Measurements from ENCODE around the gene PKD2L1.

- TF ChIP-seq, protein P1, sequence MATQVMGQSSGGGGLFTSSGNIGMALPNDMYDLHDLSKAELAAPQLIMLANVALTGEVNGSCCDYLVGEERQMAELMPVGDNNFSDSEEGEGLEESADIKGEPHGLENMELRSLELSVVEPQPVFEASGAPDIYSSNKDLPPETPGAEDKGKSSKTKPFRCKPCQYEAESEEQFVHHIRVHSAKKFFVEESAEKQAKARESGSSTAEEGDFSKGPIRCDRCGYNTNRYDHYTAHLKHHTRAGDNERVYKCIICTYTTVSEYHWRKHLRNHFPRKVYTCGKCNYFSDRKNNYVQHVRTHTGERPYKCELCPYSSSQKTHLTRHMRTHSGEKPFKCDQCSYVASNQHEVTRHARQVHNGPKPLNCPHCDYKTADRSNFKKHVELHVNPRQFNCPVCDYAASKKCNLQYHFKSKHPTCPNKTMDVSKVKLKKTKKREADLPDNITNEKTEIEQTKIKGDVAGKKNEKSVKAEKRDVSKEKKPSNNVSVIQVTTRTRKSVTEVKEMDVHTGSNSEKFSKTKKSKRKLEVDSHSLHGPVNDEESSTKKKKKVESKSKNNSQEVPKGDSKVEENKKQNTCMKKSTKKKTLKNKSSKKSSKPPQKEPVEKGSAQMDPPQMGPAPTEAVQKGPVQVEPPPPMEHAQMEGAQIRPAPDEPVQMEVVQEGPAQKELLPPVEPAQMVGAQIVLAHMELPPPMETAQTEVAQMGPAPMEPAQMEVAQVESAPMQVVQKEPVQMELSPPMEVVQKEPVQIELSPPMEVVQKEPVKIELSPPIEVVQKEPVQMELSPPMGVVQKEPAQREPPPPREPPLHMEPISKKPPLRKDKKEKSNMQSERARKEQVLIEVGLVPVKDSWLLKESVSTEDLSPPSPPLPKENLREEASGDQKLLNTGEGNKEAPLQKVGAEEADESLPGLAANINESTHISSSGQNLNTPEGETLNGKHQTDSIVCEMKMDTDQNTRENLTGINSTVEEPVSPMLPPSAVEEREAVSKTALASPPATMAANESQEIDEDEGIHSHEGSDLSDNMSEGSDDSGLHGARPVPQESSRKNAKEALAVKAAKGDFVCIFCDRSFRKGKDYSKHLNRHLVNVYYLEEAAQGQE (IDR thresholded peaks at IDR 0.05; ENCODE audit: low read depth), result no peak
- TF ChIP-seq YY1 (IDR thresholded peaks at IDR 0.05; ENCODE audit: low read depth), result no peak
- no peak for TF ChIP-seq FOXM1 (IDR thresholded peaks at IDR 0.05; ENCODE audit: borderline replicate concordance, low read depth)
- no peak for TF ChIP-seq TAF1 (IDR thresholded peaks at IDR 0.05; ENCODE audit: low read depth)
- no peak for TF ChIP-seq NFIC (IDR thresholded peaks at IDR 0.05)
- TF ChIP-seq TEAD4 (IDR thresholded peaks at IDR 0.05), result no peak
- TF ChIP-seq EP300 (IDR thresholded peaks at IDR 0.05; ENCODE audit: borderline replicate concordance), result no peak
- TF ChIP-seq EGR1 (IDR thresholded peaks at IDR 0.05), result no peak
- no peak for TF ChIP-seq MAX (IDR thresholded peaks at IDR 0.05)
- TF ChIP-seq, protein P2, sequence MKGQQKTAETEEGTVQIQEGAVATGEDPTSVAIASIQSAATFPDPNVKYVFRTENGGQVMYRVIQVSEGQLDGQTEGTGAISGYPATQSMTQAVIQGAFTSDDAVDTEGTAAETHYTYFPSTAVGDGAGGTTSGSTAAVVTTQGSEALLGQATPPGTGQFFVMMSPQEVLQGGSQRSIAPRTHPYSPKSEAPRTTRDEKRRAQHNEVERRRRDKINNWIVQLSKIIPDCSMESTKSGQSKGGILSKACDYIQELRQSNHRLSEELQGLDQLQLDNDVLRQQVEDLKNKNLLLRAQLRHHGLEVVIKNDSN (IDR thresholded peaks at IDR 0.05), result no peak
- no peak for TF ChIP-seq CEBPB (IDR thresholded peaks at IDR 0.05)
Measured at GRCh38 chr10:100254191-100254590, 75.8 kb downstream of the PKD2L1 start.

All from Ishikawa (cell line).